Activated CD4-positive, alpha-beta T cell treated with anti-CD3 and anti-CD28 coated beads for 36 hours (primary cell): ENCODE measurements around the gene TDRD9. TPM values are rescaled to one million over a fixed set of nuclear protein-coding genes. Genes with fewer than 3 reads are reported as not detected.

ENCODE experiments used
- total RNA-seq, 2 experiments: library from RNA; stranded (reverse); gene quantifications; one replicate each; pipeline ENCODE4 v1.2.3, GENCODE V29; 2021

Gene TDRD9
- total RNA-seq, 2 experiments from 2014 or later = 0.42 to 0.62 TPM

Other genes starting within 250 kb of the TDRD9 start
- gene XRCC3, start 213.0 kb upstream of the TDRD9 start, total RNA-seq = 10 to 100 TPM; 43.7 to 46.9 TPM
- 10 to 100 TPM; 10.1 to 12.7 TPM for gene ZFYVE21, start 212.6 kb upstream of the TDRD9 start, total RNA-seq
- 10 to 100 TPM in 1 of 2 experiments, 1 to 10 TPM in 1; 9.3 to 10.3 TPM for gene PPP1R13B, start 80.9 kb upstream of the TDRD9 start, total RNA-seq
- not detected for gene RD3L, start 14.1 kb downstream of the TDRD9 start, total RNA-seq
- not detected for gene ASPG, start 157.2 kb downstream of the TDRD9 start, total RNA-seq
- under 1 TPM; 0.21 to 0.28 TPM for gene KIF26A, start 210.1 kb downstream of the TDRD9 start, total RNA-seq